Measurements from ENCODE around the gene MMP24.

Gene MMP24

DNA sequence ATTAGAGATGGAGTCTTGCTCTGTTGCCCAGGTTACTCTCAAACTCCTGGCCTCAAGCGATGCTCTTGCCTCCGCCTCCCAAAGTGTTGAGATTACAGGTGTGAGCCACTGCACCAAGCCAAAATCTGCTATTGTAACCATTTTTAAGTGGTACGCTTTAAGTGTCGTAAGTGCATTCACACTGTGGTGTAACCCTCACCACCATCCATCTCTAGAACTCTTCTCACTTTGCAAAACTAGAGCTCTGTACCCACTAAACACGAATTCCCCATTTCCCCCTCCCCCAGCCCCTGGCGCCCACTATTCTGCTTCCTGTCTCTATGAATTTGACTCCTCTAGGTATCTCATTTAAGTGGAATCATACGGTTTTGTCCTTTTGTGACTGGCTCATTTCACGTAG is 68.6 kb downstream of the MMP24 start:
- DNase-seq = no peak

DNA sequence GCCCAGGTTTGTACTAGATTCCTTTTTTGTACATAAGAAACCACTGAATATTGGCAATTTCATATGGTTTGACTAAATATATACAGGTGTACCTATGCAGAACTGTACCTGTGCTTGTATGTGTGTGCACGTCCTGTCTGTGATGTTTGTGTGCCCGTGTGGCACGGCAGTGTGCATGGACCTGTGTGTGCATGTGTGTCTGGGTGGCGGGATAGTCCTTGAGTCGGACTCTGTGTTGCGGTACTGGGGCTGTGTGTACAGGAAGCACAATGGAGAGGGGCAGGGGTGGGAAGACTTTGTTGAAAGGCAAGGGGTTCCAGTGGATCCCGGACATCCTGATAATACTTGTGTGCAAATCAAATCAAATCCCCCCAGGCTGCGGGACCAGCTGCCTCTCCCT is 69.2 kb downstream of the MMP24 start:
- DNase-seq = no peak

DNA sequence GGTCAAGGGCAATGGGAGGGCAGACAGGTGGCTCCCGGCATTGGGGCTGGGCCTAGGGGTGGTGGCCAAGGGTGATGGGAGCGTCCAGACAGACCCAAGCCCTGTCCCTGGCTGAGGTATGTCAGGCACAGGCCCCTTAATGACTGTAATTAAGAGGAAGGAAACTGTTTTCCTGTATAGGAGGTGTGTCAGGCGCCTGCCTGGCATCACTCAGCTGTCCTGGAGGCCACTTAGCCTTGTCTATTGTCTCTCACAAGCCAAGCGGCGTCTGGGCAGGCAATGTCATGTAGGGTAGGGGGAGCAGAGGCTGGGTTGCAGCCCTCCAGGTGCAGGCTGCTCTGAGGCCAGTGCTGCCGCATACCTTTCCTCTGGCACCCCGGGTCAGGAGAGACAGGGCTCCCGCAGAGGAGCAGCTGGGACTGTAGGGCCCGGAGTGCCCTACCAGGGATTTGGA is 69.6 kb downstream of the MMP24 start:
- no peak for DNase-seq

GRCh38 chr20:35297155-35297554 is 70.7 kb downstream of the MMP24 start:
- DNase-seq = no peak

- DNase-seq = no peak
These were observed 71.2 kb downstream of the MMP24 start for GRCh38 chr20:35297740-35298139.

GRCh38 chr20:35298264-35298663 is 71.8 kb downstream of the MMP24 start:
- DNase-seq = no peak

DNA sequence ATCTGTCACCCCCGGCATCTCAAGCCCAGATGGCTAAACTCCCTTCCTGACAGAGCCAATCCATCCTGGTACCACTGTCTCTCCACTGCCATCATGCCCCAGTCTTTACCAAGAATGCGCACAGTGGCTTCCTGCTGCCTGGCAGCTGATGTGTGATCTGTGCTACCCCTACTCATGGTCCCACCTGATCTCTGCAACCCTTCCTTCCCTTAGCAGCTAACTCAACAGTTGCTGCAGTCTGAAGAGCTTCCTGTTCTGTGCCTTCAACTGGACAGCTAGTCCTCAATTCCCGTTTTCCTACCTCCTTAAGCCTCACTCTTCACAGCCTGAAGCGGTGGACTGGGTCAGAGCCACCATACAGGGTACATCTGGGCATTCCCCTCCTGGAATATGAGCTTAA is 73.3 kb downstream of the MMP24 start:
- no peak for DNase-seq

DNA sequence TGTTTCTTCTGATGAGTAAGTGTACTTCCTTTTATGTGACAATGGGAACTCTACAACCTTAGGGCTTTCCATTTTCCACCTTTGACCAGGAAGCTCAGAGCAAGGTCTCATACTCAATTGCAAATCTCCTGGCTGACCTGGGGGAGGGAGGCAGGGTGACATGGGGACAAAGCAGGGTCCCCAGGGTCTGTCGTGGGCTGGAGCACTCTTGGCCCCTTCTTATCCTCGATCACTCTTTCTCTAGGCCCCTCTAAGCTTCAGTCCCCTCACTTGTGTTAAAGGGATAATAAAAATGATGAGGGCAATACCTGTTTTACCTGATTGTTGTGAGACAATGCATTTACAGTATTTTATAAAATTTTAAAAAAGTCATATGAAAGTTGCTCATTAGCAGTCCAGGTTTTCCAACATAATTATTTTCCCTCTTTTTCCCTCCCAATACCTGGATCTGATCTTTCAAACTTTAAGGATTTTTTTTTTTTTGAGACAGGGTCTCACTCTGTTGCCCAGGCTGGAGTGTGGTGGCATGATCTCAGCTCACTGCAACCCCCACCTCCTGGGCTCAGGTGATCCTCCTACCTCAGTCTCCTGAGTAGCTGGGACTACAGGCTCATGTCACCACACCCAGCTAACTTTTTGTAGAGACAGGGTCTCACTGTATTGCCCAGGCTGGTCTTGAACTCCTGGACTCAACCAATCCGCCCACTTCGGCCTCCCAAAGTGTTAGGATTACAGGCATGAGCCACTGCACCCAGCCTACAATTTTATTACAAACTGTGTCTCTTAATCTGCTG is 74.2 kb downstream of the MMP24 start:
- DNase-seq = no peak

DNA sequence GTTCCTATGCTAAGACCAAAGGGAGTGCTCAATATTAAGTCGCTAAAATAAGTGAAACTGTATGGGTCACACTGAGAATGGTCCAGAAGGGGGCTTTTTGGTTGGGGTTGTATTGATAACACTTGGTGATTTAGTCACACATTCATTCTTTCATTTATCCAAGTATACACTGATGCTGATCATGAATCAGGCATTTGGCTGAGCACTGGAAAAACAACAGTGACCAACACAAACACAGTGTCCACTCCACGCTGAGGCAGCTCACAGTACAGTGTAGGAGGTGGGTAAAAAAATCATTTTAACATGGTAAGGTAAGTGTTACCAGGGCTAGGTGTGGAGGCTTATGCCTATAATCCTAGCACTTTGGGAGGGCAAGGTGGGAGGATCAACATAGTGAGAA is 74.9 kb downstream of the MMP24 start:
- no peak for DNase-seq

DNA sequence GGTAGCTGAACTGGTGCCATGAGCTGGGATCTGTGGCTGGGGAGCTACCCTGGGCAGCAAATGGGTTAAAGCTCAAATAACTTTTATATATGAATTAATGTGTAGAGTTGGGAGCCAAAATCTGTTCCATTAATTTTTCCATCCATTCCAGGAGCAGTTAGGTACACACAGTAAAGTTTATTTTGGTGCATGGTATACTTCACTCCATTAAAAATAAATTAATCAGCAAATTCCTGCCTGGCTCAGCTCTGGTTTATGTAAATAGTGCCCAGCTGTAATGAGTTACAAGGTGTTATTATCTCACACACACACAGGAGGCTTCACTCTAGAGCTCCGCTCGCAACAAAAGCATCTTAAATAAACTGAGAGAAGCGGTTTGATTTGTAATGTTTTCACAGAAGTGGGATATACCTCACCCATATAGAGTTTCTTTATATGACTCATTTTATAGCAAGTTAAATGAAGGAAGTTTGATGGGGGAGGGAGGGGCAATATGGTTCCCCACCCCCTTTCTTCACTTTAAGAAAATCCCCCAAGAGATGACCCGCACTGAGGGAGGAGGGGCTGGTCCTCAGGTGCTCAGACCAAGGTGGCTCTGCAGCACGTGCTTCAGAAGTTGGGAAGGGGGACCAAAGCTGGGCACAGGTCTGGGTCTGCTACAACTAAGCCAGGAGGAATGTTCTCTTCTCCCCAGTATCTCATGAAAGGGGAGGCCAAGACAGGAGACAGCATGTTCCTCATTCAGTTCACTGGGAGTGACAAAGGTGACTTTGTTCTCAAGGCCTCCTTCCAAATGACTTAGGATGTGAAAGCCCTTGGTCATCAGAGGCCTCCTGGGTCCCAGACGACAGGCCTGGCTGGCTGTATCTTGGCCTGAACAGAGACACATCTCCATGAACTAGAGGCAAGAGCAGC is 76.2 kb downstream of the MMP24 start:
- DNase-seq = no peak

DNA sequence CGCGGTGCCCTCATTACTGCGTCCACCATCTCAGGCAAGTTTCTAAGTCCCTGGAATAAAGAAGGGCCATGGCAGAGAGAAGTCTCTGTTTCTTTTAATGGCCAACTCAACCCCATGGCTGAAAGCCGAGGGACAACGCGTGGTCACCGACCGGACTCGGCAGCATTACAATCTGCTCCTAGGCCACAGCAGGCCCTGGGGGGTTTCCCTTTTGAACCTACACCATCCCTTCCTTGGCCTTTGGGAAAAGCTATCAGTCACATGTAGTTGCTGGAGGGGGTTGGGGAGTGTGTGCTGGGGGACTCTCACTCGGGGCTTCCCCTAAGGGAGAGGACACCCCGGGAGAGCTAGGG is 76.9 kb downstream of the MMP24 start:
- DNase-seq = no peak

GRCh38 chr20:35303735-35304491 is 77.4 kb downstream of the MMP24 start:
- DNase-seq = peak; percentile 85

DNA sequence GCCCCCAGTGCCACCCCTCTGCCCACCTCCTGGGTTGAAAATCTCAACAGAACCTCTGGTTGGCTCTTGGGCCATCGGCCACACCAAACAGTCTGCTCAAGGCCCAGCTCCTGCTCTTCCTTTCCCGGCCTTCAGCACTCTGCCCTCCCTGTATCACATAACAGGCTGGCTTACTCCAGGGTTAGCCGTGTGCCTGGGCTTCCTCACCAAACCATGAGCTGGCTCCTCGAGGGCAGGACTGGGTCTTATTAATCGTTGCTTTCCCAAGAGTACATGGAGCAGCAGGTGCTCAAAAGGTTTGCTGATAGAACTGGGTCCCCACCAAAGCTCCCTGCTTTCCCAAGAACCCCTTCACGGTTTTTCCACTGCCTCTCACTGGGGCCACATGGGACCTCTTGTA is 78.5 kb downstream of the MMP24 start:
- DNase-seq = no peak

DNA sequence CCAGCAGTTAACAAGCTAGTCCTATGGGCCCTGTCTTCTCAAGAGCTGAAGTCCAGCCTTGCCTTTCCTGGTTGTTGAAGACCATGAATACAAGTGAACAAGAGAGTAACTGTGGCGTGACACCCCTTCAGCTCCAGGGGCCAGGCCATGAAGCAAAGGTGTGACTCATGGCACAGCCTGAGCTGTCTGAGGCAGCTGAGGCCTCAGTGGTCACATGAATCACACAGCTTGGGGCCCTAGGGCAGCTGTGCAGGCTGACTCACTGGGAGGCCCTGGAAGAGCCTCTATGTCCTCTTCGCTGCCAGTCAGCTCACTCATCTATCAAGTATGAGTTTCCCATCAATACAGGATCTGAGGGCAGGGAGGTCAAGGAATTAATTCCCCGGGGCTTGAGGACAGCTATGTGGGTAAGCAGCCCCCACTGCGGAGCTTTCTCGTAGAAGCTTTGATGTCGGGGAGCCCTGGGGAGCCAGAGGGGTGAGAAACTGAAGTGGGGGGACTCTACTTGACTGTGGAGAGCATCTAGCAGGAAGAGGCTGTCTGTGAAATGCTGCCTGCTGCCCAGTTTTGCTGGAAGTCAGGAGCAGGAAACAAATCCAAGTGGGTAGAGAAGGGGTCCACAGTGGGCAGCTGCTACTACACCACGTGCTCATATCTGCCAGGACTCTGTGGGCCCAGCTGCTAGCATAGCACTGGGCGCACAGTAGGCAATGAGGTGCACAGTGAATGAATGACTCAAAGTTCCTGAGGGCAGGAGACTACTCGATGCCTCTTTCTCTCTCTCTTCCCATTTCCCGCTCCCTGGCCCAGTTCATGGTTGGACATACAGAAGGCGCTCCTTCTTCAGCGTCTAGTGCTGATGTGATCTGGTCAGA is 79.4 kb downstream of the MMP24 start:
- DNase-seq = no peak

GRCh38 chr20:35306931-35307517 is 80.5 kb downstream of the MMP24 start:
- no peak for DNase-seq

- no peak for DNase-seq
These were observed 81.5 kb downstream of the MMP24 start for GRCh38 chr20:35307666-35308653.

- no peak for DNase-seq
These were observed 84.9 kb downstream of the MMP24 start for GRCh38 chr20:35311409-35311808.

DNA sequence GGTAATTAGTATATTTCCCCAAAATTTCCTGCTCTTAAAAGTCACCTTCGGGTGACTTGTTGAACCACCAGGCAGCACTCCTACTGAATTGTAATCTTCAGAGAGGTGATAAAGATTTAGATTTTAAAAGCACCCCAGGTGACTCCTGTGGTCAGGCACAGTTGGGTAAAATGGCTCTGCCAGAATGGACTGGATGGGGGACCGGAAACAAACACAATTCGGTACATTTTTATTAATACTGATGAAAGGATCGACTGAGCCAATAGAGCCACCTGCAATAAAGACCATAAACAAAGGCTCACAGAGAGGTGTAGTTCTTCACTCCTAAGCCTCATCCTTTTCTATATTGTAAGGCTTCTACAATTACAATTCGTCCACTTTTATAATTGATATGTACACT is 85.3 kb downstream of the MMP24 start:
- no peak for DNase-seq

DNA sequence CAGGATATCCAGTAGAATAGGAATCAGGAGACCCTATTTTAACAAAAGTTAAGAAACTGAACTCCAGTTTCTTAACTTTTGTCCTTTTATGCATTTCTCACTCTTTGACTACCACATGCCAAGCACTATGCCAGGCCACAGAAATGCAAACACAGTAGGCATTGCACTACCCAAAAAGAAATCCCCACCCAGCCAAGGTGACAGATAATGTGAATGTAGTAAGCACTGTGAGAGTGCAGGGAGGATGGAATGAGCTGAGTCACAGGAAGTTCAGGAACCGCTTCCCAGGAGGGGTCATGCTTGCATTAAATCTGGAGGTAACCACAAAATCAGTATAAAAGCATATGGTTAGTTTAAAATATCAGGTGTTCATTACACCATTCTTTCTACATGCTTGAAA is 85.8 kb downstream of the MMP24 start:
- DNase-seq = no peak

- DNase-seq = no peak
These were observed 88.5 kb downstream of the MMP24 start for GRCh38 chr20:35314816-35315631.

Data from right forelimb (tissue), 1 donor.